Naive B cell (primary cell): ENCODE results near the gene UNC13B. TPM values are rescaled to one million over a fixed set of nuclear protein-coding genes. Genes with fewer than 3 reads are reported as not detected.

Experiments
- ATAC-seq, 2 donors: fragments of 150-1000 bp; cut with Tn5 transposase; 2 replicates each; pipeline ENCODE4 v1.10.0; 2021; ENCODE audit warnings: low read depth in 2 of 2, mild to moderate bottlenecking in 2 of 2, moderate library complexity in 2 of 2
- DNase-seq: peaks from one replicate; pipeline ENCODE4 v3.0.0; 2022
- H3K27ac Mint-ChIP-seq, 6 donors: one replicate each; pipeline ENCODE4 v1.8.0; 2020 to 2022; ENCODE audit warnings: mild to moderate bottlenecking in 6 of 6, mixed read lengths in 6 of 6, moderate library complexity in 5 of 6, inconsistent platforms in 2 of 6
- H3K27me3 Mint-ChIP-seq, 3 donors: one replicate each; pipeline ENCODE4 v1.8.0; 2021 to 2022; ENCODE audit warnings: mixed read lengths in 3 of 3, mild to moderate bottlenecking in 1 of 3
- H3K36me3 Mint-ChIP-seq, 2 donors: one replicate each; pipeline ENCODE4 v1.8.0; 2020 to 2022; ENCODE audit warnings: mixed read lengths in 2 of 2, inconsistent platforms in 1 of 2, mild to moderate bottlenecking in 1 of 2
- H3K4me1 Mint-ChIP-seq, 3 donors: one replicate each; pipeline ENCODE4 v1.8.0; 2020 to 2022; ENCODE audit warnings: mixed read lengths in 3 of 3, inconsistent platforms in 1 of 3, mild to moderate bottlenecking in 1 of 3, moderate library complexity in 1 of 3
- H3K4me3 Mint-ChIP-seq, 8 donors: one replicate each; pipeline ENCODE4 v1.8.0; 2020 to 2022; ENCODE audit warnings: mild to moderate bottlenecking in 8 of 8, mixed read lengths in 8 of 8, moderate library complexity in 8 of 8, inconsistent platforms in 2 of 8
- H3K9me3 Mint-ChIP-seq, 7 donors: one replicate each; pipeline ENCODE4 v1.8.0; 2020 to 2022; ENCODE audit warnings: mixed read lengths in 7 of 7, mild to moderate bottlenecking in 5 of 7, inconsistent platforms in 2 of 7, moderate library complexity in 1 of 7
- polyA plus RNA-seq, 6 donors: library from polyadenylated mRNA; unstranded; fragments of 300-500 nt; fragmentation: Illumina TruSeq; gene quantifications; one replicate each; pipeline ENCODE4 v1.2.3, GENCODE V29; 2021; ENCODE audit warnings: low read depth in 6 of 6

UNC13B gene
- polyA plus RNA-seq, 6 donors from 2014 or later: 0.12 TPM; not detected in 5

DNA sequence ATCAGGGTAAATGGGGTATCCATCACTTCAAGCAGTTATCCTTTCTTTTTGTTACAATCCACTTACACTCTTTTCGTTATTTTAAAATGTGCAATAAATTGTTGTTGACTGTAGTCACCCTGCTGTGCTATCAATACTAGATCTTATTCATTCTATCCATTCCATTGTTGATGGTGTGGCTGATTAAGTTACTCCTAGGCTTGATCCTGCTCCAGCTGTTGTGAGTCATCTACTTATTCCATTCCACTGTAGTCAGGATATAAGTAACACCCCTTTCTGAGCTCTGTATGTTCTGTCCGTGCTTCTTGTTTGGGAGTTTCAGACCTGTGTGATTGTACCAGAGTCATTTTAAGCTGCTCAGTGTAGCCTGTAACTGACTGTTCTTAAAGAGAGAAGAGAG lies 205.6 kb downstream of the UNC13B start:
- H3K36me3 Mint-ChIP-seq: no peaks in the 10 kb centered on the region
- no peaks in the 10 kb centered on the region for H3K9me3 Mint-ChIP-seq
- ATAC-seq (no peak), DNase-seq (no peak)
- peaks cover 0 to 15% (median 5%) of the 10 kb centered on the region in 3 donors for H3K27me3 Mint-ChIP-seq
- no peaks in the 10 kb centered on the region for H3K4me1 Mint-ChIP-seq
- no peak overlapping the region for H3K27ac Mint-ChIP-seq
- H3K4me3 Mint-ChIP-seq: no peak overlapping the region

- no peak overlapping the region for H3K4me3 Mint-ChIP-seq
- ATAC-seq: no peak
- no peaks in the 10 kb centered on the region for H3K36me3 Mint-ChIP-seq
- H3K9me3 Mint-ChIP-seq: peaks cover 0 to 2% (median 0%) of the 10 kb centered on the region in 7 donors
- no peak for DNase-seq
- peak overlapping the region in 1 of 6 donors; percentile 16 for H3K27ac Mint-ChIP-seq
- no peaks in the 10 kb centered on the region for H3K4me1 Mint-ChIP-seq
- peaks cover 0 to 15% (median 5%) of the 10 kb centered on the region in 3 donors for H3K27me3 Mint-ChIP-seq
These were observed 208.4 kb downstream of the UNC13B start for GRCh38 chr9:35370241-35370640.

DNA sequence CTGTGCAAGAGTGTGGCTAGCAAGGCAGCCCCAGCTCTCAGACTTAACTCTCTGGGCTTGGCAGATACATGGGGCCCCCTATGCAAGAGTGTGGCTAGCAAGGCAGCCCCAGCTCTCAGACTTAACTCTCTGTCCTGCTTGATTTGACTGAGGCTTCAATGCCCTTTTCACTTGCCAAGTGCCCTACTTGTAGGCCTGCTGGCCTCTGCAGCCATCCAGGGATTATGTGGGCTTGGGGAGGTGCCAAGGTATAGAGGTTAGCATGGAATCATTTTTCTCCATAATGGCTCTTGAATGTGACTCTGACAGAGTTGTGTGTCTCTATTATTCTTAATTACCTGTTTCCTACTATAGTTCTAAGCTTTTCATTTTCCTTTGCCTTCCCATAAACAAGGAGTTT lies 212.6 kb downstream of the UNC13B start:
- H3K4me1 Mint-ChIP-seq: no peaks in the 10 kb centered on the region
- H3K27me3 Mint-ChIP-seq: peaks cover 0 to 15% (median 5%) of the 10 kb centered on the region in 3 donors
- DNase-seq (no peak), ATAC-seq (no peak)
- no peaks in the 10 kb centered on the region for H3K36me3 Mint-ChIP-seq
- no peak overlapping the region for H3K4me3 Mint-ChIP-seq
- H3K27ac Mint-ChIP-seq: no peak overlapping the region
- H3K9me3 Mint-ChIP-seq: peaks cover 0 to 2% (median 0%) of the 10 kb centered on the region in 7 donors

DNA sequence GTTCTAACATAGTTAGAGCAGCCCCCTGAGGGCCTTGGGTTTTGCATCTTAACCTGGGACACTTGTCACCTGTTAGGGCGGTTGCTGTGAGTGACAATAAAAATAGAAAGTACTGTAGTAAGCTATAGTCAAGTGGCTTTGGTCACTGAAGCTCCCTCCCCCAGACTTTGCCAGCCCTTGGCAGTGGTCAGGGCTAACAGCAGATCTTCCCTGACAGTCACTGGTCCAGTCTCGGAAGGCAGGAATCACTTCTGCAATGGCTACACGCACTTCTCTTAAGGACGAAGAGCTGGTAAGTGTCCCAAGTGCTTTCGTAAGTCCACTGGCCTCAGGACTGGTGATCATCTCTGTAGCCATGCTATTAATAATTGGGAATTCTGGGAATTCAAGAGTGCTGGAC lies 213.1 kb downstream of the UNC13B start:
- DNase-seq: no peak
- Mint-ChIP-seq H3K4me1 (no peaks in the 10 kb centered on the region), H3K4me3 (peak overlapping the region in 1 of 8 donors; percentile 37), H3K27ac (no peak overlapping the region), H3K36me3 (no peaks in the 10 kb centered on the region), H3K9me3 (peaks cover 0 to 2% (median 0%) of the 10 kb centered on the region in 7 donors), H3K27me3 (peaks cover 0 to 14% (median 5%) of the 10 kb centered on the region in 3 donors)
- no peak for ATAC-seq

DNA sequence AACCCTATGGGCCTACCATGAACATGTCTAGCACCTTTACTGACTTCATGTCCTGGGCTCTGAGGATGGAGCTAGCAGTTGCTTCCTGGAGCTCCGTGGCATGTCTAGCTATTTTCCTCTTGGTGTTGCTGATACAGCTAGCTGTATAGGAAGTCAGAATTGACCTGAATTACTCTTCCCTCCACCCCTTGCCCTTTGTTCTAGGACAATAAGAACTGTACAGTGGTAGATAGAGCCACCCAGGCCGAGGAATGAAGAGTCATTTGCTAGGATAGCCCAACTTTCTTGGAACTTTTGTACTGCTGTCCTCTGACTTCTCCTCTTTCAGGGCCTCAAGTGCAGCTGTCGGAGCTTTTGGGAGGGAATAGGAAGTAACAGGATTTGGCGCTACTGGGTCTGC lies 218.2 kb downstream of the UNC13B start:
- ATAC-seq (no peak), DNase-seq (no peak)
- Mint-ChIP-seq H3K4me3 (no peak overlapping the region), H3K9me3 (no peaks in the 10 kb centered on the region), H3K27me3 (peaks cover 0 to under 1% (median 0%) of the 10 kb centered on the region in 3 donors), H3K27ac (no peak overlapping the region), H3K4me1 (no peaks in the 10 kb centered on the region), H3K36me3 (no peaks in the 10 kb centered on the region)

- peaks cover 0 to 5% (median 0%) of the 10 kb centered on the region in 3 donors for H3K27me3 Mint-ChIP-seq
- no peaks in the 10 kb centered on the region for H3K9me3 Mint-ChIP-seq
- H3K4me3 Mint-ChIP-seq: no peak overlapping the region
- ATAC-seq (no peak), DNase-seq (no peak)
- H3K27ac Mint-ChIP-seq: no peak overlapping the region
- no peaks in the 10 kb centered on the region for H3K36me3 Mint-ChIP-seq
- H3K4me1 Mint-ChIP-seq: no peaks in the 10 kb centered on the region
These were observed 218.8 kb downstream of the UNC13B start for GRCh38 chr9:35380619-35381018.

DNA sequence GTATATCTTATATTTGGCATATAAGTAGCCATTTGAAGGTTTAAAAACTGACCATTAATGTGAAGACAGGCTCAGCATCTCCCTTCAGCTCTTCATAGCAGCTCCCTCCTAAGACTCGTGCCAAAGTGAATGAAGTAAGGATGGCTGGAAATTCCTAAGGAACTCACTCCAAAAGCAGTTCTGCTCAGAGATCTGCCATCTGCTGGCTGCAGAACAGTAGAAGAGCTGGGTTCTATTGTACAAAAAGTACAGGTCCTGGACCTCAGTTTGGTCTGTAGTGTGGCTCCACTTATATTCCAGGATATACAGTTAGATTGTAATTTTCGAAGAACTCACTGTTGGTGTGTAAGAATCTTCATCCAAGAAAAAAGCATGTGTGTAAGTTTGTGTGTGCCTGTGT lies 223.2 kb downstream of the UNC13B start:
- Mint-ChIP-seq H3K4me3 (peak overlapping the region in 1 of 8 donors; percentile 3), H3K4me1 (no peaks in the 10 kb centered on the region), H3K9me3 (no peaks in the 10 kb centered on the region), H3K27ac (no peak overlapping the region), H3K27me3 (peaks cover 0 to 8% (median 5%) of the 10 kb centered on the region in 3 donors), H3K36me3 (no peaks in the 10 kb centered on the region)
- DNase-seq (no peak), ATAC-seq (no peak)

GRCh38 chr9:35395076-35395705 lies 233.4 kb downstream of the UNC13B start:
- DNase-seq: no peak
- Mint-ChIP-seq H3K9me3 (no peaks in the 10 kb centered on the region), H3K27me3 (peaks cover 0 to 18% (median 4%) of the 10 kb centered on the region in 3 donors)

DNA sequence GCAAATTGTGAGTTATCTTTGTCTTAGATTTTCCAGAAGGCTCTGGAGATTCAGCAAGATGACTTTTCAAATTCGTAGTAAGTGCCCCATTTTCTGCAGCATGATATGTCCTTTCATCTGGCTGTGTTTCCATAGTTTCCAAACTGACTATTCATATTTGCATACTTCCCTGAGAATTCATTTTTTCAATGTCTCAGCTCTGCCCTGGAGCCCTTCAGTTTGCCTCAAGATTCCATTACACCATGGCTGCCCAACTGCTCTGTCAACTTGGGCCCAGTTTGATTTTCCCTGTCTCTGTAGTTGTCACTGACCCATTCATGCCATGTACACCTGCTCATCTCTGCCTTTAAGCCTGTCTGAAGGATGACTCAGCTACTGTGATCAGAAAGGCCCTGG lies 233.9 kb downstream of the UNC13B start:
- Mint-ChIP-seq H3K4me1 (no peaks in the 10 kb centered on the region), H3K27me3 (peaks cover 0 to 15% (median 4%) of the 10 kb centered on the region in 3 donors), H3K4me3 (no peak overlapping the region), H3K36me3 (peaks cover 0 to 8% of the 10 kb centered on the region in 2 donors), H3K27ac (no peak overlapping the region), H3K9me3 (no peaks in the 10 kb centered on the region)
- no peak for ATAC-seq
- DNase-seq: no peak

More at GRCh38 chr9:35395076-35395705, 233.4 kb downstream of the UNC13B start:
- Mint-ChIP-seq H3K4me1 (no peaks in the 10 kb centered on the region), H3K4me3 (no peak overlapping the region), H3K27ac (no peak overlapping the region), H3K36me3 (peaks cover 0 to 8% of the 10 kb centered on the region in 2 donors)
- no peak for ATAC-seq

GRCh38 chr9:35396560-35397215 lies 234.9 kb downstream of the UNC13B start:
- no peak overlapping the region for H3K4me3 Mint-ChIP-seq
- H3K4me1 Mint-ChIP-seq: no peaks in the 10 kb centered on the region
- H3K27ac Mint-ChIP-seq: no peak overlapping the region
- DNase-seq (no peak), ATAC-seq (no peak)
- H3K27me3 Mint-ChIP-seq: peaks cover 1 to 15% (median 4%) of the 10 kb centered on the region in 3 donors
- H3K9me3 Mint-ChIP-seq: no peaks in the 10 kb centered on the region
- peaks cover 0 to 8% of the 10 kb centered on the region in 2 donors for H3K36me3 Mint-ChIP-seq

DNA sequence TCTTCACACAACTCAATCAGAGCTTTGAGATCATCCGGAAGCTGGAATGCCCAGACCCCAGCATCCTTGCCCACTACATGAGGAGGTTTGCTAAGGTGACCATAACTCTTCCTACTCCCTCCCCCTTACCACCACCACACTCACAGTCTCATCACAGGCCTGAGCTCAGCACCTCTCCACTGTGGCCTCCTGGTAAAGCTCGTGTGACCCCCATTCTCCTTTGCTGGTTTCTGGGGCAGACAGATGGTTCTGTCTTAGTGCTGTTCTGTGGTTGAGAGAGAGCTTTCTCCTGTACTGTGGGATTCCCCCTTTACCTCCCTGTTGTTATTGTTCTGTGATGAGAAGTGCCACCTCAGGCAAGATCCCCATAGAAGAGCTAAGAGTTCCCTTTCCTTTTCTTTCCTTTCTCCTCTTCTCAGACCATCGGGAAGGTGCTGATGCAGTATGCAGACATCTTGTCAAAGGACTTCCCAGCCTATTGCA lies 235.4 kb downstream of the UNC13B start:
- Mint-ChIP-seq H3K4me3 (no peak overlapping the region), H3K9me3 (no peaks in the 10 kb centered on the region), H3K27me3 (peaks cover 4 to 15% (median 4%) of the 10 kb centered on the region in 3 donors), H3K4me1 (no peaks in the 10 kb centered on the region), H3K27ac (no peak overlapping the region), H3K36me3 (peaks cover 0 to 8% of the 10 kb centered on the region in 2 donors)
- no peak for ATAC-seq
- no peak for DNase-seq

DNA sequence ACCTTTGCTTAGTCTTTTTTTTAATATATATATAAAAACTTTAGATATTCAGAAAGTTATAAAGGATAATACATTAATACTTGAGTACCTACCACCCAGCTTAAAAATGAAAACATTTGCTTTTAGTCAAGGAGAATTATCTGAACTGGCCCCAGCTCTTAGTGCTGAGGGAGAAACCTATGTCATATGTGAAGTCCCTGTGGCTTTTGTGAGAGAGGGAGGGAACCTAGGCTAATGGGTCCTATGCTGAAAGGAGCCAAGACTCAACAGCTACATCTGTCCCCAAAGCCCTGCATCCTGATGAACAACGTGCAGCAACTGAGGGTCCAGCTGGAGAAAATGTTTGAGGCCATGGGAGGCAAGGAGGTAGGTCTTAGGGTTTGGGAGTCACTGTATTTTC lies 236.1 kb downstream of the UNC13B start:
- DNase-seq (no peak), ATAC-seq (no peak)
- Mint-ChIP-seq H3K4me3 (no peak overlapping the region), H3K27me3 (peaks cover 4 to 14% (median 4%) of the 10 kb centered on the region in 3 donors), H3K36me3 (peaks cover 0 to 7% of the 10 kb centered on the region in 2 donors), H3K9me3 (no peaks in the 10 kb centered on the region), H3K4me1 (no peaks in the 10 kb centered on the region), H3K27ac (no peak overlapping the region)

DNA sequence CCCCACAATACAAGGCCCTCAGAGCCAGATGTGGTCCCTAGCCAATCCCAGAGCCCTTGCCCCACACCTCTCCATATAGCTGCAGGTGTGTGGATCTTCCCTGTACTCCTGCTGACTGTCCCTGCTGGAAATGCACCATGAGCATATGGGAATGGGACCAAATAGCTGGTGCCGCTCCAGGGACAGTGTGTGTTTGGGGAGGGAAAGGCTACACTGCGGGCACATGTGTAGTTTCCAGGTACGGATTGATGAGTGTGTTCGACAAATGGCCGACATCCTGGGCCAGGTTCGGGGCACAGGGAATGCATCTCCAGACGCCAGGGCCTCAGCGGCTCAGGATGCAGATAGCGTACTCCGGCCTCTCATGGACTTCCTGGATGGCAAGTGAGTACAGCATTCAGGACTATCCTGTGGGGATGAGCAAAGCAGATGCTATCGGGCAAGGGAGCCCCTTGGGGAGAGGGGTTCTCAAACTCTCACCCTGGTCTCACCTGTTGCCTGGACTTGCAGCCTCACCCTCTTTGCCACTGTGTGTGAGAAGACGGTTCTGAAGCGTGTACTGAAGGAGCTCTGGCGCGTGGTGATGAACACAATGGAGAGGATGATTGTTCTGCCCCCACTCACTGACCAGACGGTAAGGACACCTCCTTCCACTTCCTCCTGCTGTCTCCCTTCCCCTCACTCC lies 237.0 kb downstream of the UNC13B start:
- DNase-seq (no peak), ATAC-seq (no peak)
- Mint-ChIP-seq H3K4me3 (no peak overlapping the region), H3K27me3 (peaks cover 0 to 5% (median 4%) of the 10 kb centered on the region in 3 donors), H3K4me1 (no peaks in the 10 kb centered on the region), H3K9me3 (no peaks in the 10 kb centered on the region), H3K36me3 (no peaks in the 10 kb centered on the region), H3K27ac (no peak overlapping the region)
